Skin of body (tissue), 2 donors: ENCODE results near the gene ZNF362. TPM values are rescaled to one million over a fixed set of nuclear protein-coding genes. Genes with fewer than 3 reads are reported as not detected.

Experiments
- DNase-seq: peaks from one replicate; lab custom pipeline; 2025; lab: John Stamatoyannopoulos, UW
- total RNA-seq: library from RNA; depleted of rRNA; stranded (reverse); fragments of >200 nt; gene quantifications from one replicate; pipeline ENCODE4 v1.2.3, GENCODE V29; 2014

The ZNF362 gene
- total RNA-seq, 1 donor from 2014 or later: 9.4 TPM

DNA sequence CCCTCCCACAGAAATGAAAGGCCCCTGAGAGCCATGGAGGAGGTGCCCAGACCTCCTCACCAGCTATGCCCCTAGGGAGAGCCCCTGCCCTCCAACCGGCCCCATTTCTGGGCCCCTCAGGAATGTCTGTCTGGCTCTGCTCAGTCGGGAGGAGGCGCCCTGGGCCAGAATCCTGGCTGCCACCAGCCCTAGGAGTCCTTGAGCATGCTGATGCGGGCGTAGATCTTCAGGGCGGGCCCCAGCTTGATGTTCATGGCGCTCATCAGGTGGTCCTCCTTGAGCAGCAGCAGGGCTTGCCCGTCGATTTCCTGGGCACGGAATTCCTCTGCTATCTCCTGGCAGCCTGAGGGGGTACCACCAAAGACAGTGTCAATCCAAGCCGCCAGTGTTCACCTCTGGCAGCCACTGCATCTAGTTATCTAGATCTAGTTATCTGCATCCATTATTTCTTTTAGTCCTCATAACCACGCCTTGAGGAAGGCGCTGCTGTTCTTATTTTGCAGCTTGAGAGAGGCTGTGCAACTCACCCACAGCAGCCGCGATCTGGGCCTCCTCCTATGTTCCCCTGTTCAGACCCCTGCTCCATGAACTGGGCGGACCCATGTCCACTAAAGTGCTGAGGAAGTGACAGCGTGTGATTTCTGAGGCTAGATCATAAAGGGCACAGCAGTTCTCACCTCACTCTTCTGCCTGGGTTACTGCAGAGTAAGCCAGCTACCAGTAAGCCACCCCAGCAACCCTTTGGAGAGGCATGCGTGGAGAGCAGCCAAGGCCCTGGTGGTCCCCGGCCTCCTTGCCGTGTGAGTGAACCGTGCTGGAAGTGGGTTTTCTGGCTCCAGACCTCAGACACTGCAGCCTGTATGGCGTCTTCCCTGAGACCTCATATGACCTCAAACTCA lies 68.6 kb downstream of the ZNF362 start:
- no peak for DNase-seq

DNA sequence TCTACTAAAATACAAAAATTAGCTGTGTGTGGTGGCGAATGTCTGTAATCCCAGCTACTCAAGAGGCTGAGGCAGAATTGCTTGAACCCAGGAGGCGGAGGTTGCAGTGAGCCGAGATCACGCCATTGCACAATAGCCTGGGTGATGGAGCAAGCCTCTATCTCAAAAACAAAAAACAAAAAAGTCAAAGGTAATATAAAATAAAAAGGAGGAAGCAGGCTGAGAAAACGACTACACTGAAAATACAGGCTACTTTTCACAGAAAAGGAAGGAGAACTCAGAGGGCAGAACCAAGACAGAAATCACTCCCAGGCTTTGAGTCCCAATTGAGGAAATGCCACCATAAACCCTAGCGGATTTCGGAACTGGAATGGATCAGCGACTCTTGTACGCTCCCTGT lies 70.5 kb downstream of the ZNF362 start:
- DNase-seq: no peak

DNA sequence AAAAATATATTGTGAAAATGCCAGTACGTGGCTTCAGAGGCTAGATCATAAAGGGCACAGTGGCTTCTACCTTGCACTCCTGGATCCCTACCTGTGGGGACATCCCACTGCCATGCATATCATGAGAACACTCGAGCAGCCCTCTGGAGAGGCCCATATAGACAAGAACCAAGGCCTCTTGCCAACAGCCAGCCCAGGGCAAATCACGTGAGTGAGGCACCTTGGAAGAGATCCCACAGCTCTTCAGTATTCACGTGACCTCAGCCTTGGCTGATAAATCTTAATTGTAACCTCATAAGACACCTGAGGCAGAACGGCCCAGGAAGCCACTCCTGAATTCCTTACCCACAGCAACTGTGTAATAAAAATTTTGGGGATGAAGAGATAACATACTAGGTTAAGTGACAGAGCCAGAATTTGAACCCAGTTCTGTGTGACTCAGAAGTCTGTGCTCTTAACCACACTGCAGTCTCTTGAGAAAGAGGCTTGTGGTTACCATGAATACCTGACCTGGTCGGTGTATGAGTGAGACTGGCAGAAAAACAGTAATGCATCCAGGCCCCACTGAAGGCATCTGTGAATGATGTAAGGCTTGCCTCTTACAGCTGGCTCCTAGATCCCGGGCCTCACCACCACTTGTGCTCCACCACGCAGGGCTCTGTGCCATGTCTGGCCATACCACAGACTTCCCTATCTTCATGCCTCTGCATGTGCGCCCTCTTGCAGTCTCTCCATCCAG lies 71.5 kb downstream of the ZNF362 start:
- no peak for DNase-seq

DNA sequence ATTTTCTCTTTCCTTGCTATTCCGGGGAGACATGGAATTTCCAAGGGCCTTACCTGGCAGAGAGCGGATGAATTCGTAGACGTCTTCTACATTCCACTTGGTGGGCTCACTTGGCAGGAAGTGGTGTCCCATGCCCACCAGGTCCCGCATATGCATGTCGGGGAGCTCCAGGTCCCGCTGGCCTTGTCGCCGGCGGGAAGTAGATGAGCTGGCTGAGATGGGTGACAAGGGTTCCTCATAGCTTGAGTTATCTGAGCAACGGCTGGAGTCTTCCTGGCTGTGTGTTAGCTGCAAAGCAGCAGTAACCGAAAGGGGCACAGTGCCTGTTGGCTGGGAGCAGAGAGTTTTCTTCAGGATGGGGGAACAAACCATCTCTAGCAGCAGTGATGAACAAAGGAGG lies 72.5 kb downstream of the ZNF362 start:
- DNase-seq: no peak

DNA sequence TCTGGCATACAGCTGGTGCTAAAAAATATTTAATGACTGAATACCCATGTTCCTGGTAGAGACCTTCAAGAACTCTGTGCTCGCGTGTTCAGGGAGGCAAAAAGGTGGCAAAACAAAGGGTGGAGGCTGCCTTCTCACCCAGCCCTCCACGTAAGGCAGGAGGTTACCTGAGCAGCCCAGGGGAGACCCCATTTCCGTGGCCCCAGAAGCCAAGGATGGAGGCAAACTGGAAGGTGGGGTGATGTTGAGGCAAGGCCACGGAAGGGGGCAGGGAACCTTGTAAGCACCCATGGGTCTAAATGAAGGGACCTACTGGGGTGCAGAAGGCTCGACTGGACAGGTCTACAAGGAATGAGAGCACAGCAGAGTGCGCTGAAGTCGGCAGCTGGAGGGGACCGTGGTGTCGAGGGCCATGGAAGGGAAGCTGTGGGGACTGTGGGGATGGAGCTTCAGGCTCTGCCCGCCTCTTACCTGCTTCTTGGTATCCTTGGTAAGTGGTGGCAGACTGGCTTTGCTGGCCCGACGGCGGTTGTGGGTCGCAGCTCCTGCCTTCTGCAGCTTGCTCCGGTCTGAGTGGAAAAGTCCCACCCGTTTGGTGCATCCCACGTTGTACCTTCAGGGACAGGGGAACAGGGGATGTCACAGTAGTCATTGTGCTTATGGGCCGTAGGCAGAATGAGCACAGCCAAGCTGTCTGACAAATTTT lies 73.5 kb downstream of the ZNF362 start:
- DNase-seq: no peak

DNA sequence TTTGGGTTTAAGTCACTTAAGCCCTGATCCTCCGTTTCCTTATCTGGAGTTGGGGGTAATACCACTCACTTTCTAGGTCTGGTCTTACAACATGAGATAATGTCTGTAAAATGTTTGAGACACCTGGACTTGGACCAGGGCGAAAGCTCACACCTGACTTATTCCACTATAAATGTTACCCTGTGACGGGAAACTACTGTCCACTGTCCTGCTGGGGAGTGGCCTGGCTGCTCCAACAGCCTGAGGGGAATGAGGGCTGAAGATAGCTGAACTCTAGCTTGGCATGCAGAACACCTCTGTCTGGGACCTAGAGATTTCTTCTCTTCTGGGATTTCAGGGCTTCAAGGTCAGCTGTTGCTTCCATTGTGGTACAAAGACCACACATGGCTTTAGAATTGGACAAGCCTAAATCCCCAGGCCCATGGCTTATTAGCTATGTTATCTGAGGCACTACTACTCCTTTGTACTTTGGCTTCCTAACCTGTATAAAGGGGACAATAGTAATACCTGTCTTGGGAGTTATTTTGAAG lies 74.1 kb downstream of the ZNF362 start:
- DNase-seq: no peak

DNA sequence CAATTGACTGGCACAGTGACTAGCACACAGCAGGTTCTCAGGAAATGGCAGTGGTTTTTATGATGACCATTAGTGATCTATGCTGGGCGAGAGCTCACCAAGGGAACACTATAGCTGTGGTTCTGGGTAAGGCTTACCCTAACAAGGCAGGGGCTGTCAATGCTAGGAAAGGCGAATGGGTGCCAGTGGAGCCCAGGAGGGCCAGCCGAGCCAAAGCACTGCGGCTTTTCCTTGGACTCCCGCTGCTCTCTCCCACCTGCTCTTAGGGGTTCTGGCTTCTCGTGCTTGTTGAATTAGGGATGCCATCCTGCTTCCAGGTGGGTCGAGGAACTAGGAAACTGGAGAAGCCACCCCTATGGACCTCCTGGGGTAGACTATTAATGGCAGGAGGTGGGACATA lies 74.6 kb downstream of the ZNF362 start:
- DNase-seq: no peak

DNA sequence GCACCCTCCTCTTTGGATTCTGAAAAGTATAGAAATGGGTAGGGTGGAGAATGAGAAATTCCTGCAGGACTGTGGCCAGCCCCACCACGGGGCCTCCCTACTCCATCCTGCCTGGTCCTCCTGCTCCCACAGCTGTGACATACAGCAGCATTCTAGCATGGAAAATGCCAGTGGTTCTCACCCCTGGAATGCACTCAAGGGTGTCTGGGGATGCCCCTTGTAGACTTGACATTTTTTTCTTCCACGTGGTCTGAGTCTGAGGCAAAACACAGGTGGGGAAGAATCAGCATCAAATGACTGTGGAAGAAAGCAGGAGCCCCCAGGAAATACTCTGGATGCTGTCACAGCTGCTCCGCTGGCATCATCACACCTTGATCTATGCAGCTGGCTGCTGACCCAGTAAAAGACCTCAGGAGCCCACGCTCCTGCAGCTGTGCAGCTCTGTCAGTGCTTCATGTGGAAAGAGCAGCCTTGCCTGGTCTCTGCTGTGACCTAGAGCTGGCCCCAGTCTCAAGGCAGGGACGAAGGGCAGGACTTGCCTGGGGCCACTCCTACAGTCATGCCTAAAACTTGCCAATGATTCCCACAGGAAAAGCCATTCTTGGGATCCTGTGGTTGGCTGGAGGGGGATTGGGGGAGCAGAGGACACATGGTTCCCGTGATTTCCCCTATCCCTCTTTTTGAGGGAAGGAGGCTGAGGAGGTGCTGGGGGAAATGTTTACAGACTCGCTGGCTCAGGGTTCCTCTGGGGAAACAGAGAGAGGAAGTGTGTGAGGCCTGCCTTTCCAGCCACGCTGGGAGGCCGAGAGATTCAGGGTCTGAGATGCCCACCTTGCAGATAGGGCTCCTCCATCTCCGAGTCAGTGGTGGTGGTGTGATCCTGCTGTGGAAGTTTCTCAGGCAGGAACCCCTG lies 75.4 kb downstream of the ZNF362 start:
- DNase-seq: no peak

DNA sequence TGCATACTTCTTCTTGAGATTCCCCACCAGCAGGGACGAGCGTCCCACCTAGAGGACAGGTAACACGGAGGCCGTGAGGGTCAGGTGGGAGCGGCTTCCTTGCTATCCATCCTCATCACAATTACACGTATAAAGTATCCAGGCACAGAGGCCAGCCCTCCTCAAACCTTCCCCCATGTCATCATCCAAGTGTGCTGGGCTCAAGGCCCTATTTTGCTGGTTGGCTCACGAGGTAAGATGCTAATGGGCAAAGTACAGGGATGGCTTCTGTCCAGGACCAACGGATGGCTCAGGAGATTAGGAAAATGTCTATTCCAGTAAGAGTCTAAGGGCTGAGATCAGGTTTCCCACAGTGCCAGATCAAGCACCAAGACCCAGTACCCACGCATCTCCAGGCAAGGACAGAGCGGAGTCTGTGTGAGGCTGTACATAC lies 76.1 kb downstream of the ZNF362 start:
- DNase-seq: no peak

DNA sequence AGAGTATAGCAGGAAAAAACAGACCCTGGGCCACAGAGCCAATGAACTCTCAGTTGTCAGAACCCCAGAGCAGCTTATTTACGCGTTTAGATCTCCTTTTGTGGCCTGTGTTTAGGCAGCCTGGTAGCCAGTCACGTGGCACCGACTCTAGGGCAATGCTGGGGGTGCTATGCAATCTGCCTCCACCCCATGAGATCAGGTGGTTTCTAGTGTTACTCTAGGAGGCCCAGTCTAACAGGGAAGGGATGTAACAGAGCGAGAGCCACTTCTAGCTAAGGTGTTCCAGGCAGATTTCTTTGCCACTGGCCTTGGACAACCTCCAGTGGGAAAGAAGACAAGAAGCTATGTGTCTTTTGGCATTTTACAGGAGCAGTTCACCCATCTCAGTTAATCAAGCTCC lies 76.6 kb downstream of the ZNF362 start:
- no peak for DNase-seq

DNA sequence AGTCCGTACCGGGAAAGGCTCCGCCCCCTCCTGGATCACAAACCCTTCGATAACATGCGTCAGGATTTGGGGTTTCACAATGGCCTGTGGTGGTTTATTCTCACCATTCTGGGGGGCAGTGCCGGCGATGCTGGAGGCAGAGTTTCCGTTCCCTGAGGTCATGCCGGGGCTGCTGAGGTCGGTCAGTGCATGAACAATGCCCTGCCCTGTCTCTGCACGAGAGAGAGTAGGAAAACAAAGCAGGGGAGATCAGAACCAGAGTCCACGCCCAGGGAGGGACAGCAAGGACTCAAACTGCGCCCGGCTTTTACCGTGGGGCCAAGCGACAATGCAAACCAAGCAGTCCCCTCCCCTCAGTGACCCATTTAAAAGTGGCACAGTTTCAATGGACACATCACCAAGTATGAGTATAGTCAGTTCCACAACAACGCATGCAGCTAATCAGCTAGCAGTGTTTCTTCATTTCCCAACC lies 77.8 kb downstream of the ZNF362 start:
- DNase-seq: no peak

DNA sequence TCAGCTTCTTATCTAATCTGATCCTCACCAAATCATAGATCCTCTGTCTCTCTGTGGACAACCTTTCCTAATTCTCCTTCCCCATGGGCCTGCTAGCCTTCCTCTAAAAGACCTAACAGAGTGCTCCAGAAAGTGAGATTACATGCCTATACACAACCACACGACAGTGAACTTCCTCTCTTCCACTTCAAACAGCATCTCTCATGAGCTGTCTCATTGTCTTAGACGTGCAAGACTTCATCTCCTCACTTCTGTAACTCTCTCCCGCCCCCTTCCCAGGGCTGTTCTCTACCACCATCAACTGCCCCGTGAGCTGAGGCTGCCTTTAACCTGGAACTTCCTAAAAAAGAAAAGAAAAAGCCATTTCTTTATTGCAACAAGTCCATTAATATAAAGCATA lies 78.7 kb downstream of the ZNF362 start:
- no peak for DNase-seq

DNA sequence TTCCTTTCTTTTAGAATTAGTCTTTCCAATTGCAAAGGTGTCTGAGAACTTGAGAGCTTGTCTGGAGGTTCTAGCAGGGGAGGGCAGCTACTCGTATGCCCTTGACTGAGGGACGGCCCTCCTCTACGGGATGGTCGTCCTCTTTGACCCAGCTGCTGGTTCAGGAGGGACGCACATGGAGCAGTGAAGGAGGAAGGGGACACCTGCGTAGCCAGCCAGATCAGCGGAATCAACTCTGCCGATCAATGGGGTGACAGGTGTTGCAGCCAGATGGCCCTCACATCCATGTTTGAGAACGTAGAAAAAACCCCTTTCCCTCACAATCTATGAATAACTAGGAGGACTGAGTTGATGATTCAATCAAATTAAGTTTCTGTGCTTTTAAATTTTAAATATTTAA lies 80.3 kb downstream of the ZNF362 start:
- no peak for DNase-seq

DNA sequence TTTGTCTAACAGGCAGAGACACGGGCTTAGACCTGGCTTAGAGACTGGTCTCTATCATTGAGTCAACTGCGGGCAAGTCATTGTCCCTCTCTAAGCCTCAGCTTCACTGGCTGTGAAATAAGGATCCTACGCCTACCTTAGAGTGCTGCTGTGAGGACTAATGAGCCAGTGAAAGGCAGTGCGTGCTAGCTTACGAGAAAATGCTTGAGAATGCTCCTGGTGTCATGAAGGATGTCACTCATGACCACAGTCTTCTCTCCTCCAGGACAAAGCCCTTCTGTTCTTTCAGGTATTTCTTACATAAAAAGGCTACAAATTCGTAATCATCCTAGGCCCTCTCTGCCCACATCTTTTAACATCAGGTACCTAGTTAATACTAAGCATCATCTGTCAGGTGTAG lies 81.1 kb downstream of the ZNF362 start:
- no peak for DNase-seq

DNA sequence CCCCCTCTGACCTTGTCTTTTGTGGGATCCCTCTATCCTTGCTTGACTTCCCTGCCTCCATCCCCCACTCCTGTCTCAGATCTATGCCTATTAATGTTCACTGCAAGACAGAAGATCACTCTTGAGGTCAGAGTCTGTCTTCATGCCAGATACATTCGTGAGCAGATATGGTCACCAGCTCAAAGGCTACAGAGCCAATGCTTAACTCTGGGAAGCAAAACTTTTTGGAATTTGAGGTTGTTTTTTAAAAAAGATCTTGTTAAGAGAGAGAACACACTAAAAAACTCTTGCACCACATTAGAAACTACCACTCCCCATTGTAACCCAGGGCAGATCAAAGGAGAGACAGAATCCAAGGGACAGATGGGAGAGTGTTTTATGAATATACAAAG lies 81.8 kb downstream of the ZNF362 start:
- no peak for DNase-seq

DNA sequence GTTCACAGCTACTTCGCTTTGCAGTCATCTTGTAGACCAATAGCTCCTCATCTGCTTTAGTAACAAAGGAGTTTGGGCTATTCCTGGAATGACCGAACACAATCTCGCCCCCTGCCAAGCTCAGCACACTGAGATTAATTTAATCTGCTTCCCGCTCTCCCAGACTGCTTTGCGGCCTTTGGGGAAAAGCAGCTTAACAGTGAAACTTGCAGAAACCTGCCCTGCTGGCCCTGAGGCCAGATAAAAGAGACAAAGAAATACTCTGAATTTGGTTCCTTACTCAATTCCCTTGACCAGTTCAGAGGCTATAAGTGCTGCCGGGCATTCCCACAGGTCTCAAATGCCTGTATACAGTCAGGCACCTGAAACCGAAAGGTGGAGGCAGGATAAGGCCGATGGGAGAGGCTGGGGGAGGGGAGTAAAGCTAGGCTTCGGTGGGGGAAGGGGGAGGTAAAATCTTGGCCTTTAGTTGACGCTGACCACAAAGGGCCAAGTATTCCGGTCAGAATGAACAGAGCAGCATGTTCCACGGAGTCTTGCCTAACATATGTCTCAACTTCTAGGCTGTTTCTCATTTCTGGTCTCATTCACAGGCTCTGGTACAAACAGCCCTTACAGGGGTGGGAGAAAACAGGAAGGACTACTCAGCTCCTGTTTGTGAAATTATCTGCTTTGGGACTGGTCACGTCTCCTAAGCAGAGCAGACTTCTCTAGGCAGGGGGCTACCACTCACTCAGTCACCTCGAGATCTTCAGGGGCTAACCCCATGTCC lies 82.3 kb downstream of the ZNF362 start:
- DNase-seq: peak; percentile 12

DNA sequence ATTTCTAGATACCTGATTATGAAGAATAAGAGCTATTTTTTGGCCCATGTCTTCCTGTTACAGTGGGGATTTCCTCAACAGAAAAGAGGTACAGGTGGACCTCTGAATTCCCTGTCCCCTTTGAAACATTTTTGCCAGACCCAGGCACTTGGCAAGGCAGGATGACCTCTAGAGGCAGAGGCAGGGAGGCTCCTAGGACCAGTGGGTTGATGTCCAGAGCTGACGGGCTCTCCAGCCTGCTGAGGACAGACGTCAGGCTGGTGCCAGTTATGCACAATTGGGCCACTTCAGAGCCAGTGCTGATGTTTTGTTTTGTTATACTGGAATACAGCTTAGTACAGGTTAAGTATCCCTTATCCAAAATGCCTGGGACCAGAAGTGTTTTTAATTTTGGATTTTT lies 83.1 kb downstream of the ZNF362 start:
- DNase-seq: no peak

DNA sequence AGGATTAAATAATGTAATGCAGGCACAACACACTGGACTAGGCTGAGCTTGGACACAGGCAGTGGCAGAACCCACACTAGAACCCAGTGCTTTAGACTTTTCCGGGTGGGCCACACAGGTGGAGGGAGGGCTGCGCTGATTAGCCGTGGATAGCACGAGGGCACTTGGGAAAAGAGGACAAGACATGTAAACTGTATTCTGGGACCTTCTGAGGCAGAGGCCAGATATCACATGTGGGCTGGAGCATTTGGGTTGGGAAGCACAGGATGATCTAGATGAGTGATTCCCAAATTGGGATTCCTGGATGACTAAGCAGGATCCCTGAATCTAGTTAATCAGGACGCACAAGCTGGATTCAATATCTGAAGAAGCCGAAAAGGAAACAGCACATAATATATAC lies 84.9 kb downstream of the ZNF362 start:
- DNase-seq: no peak

DNA sequence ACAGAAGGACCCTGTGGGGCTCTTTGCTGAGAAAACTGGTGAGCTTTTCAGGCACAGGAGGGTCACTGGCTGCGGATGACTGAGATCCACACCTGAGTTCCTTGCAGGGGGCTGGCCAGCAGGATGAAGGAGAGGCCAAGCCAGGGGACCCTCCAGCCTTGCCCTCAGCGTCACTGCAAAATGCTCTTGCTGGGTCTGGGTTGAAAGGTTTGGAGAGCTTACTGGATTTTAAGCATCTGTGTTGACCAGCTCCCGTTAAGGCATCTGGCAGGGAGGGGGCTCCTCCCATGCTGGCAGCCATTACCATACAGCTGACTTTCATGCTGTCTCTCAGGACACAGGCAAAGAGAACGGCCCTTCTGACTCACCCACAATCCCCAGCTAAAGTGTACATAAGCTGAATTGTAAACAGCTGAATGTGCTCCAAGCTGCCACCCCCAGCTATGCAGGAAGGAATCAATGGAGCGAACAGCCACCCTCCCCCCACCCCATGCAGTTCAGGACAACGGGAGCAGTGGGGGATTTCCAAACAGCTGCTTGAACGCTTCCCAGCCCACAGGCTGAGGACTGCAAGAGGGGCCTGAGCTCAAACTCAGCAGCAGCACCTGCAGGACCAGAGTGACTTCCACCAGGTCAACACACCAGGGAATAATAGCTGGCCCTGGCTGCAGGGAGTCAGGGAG lies 85.9 kb downstream of the ZNF362 start:
- DNase-seq: peak; percentile 84
